Liver (tissue), 9 donors: ENCODE measurements around the gene IFNLR1. TPM values are rescaled to one million over a fixed set of nuclear protein-coding genes. Genes with fewer than 3 reads are reported as not detected.

Source experiments
- DNase-seq: peaks from one replicate; pipeline ENCODE4 v3.0.0-alpha.2; 2017; ENCODE audit warnings: low spot score
- H3K27ac ChIP-seq, 2 donors: one replicate each; pipeline ENCODE4 v1.7.0; 2013; ENCODE audit warnings: inconsistent platforms in 2 of 2, low read length in 2 of 2, control low read depth in 1 of 2, low read depth in 1 of 2, mild to moderate bottlenecking in 1 of 2
- H3K27me3 ChIP-seq, 4 donors: one replicate each; pipeline versions ENCODE4 v1.6.1 to v1.7.0; 2013; ENCODE audit warnings: low read length in 3 of 4, inconsistent platforms in 1 of 4, mild to moderate bottlenecking in 1 of 4, moderate library complexity in 1 of 4; ENCODE audit not compliant: control insufficient read depth in 4 of 4, insufficient read depth in 4 of 4
- H3K36me3 ChIP-seq, 4 donors: one replicate each; pipeline versions ENCODE4 v1.6.1 to v1.7.0; 2013; ENCODE audit warnings: low read length in 3 of 4, mild to moderate bottlenecking in 3 of 4, low read depth in 1 of 4, moderate library complexity in 1 of 4; ENCODE audit not compliant: control insufficient read depth in 4 of 4, insufficient read depth in 3 of 4
- H3K4me1 ChIP-seq, 4 donors: one replicate each; pipeline versions ENCODE4 v1.6.1 to v1.7.0; 2013; ENCODE audit warnings: low read length in 3 of 4, mild to moderate bottlenecking in 3 of 4, moderate library complexity in 1 of 4; ENCODE audit not compliant: control insufficient read depth in 4 of 4, insufficient read depth in 4 of 4
- H3K4me3 ChIP-seq, 3 donors: one replicate each; pipeline versions ENCODE4 v1.6.1 to v1.7.0; 2013; ENCODE audit warnings: low read length in 3 of 3, control low read depth in 1 of 3, low read depth in 1 of 3, mild to moderate bottlenecking in 1 of 3
- H3K9ac ChIP-seq, 2 donors: one replicate each; pipeline ENCODE4 v1.7.0; 2013; ENCODE audit warnings: low read length in 2 of 2, mild to moderate bottlenecking in 2 of 2, moderate library complexity in 2 of 2, control low read depth in 1 of 2, low read depth in 1 of 2
- H3K9me3 ChIP-seq, 4 donors: one replicate each; pipeline versions ENCODE4 v1.6.1 to v1.7.0; 2013; ENCODE audit warnings: low read length in 3 of 4; ENCODE audit not compliant: control insufficient read depth in 4 of 4
- EGR1 ChIP-seq, 2 donors: IDR thresholded peaks; 2 replicates each; pipeline ENCODE4 v1.6.1; 2016 to 2018; ENCODE audit warnings: antibody characterized with exemption in 2 of 2, low read depth in 2 of 2
- FOXA1 ChIP-seq: IDR thresholded peaks from 2 replicates; pipeline ENCODE4 v1.6.1; 2016; ENCODE audit warnings: antibody characterized with exemption
- FOXA2 ChIP-seq: IDR thresholded peaks from 2 replicates; pipeline ENCODE4 v1.6.1; 2016; ENCODE audit warnings: antibody characterized with exemption
- GABPA ChIP-seq, 2 donors: IDR thresholded peaks in 1 of 2; conservative IDR thresholded peaks in 1 of 2; 2 replicates each; pipeline ENCODE4 v1.6.1; 2016; ENCODE audit warnings: antibody characterized with exemption in 2 of 2, mild to moderate bottlenecking in 1 of 2, moderate library complexity in 1 of 2
- HNF4A ChIP-seq, 2 donors: conservative IDR thresholded peaks; 2 replicates each; pipeline ENCODE4 v1.6.1; 2016; ENCODE audit warnings: antibody characterized with exemption in 2 of 2, mild to moderate bottlenecking in 2 of 2
- JUND ChIP-seq, 2 donors: IDR thresholded peaks; 2 replicates each; pipeline ENCODE4 v1.6.1; 2016; ENCODE audit warnings: antibody characterized with exemption in 2 of 2
- MAX ChIP-seq: IDR thresholded peaks from 2 replicates; pipeline ENCODE4 v1.6.1; 2016; ENCODE audit warnings: antibody characterized with exemption
- NR2F2 ChIP-seq: IDR thresholded peaks from 2 replicates; pipeline ENCODE4 v1.6.1; 2016; ENCODE audit warnings: antibody characterized with exemption
- RAD21 ChIP-seq, 2 donors: IDR thresholded peaks; 2 replicates each; pipeline ENCODE4 v1.6.1; 2016; ENCODE audit warnings: antibody characterized with exemption in 2 of 2, mild to moderate bottlenecking in 2 of 2
- RXRA ChIP-seq, 2 donors: IDR thresholded peaks; 2 replicates each; pipeline ENCODE4 v1.6.1; 2017 to 2018; ENCODE audit warnings: antibody characterized with exemption in 2 of 2, mild to moderate bottlenecking in 1 of 2
- SP1 ChIP-seq: IDR thresholded peaks from 2 replicates; pipeline ENCODE4 v1.6.1; 2018; ENCODE audit warnings: antibody characterized with exemption, mild to moderate bottlenecking
- TAF1 ChIP-seq: conservative IDR thresholded peaks from 2 replicates; pipeline ENCODE4 v1.6.1; 2016; ENCODE audit warnings: antibody characterized with exemption, mild to moderate bottlenecking
- YY1 ChIP-seq: IDR thresholded peaks from 2 replicates; pipeline ENCODE4 v1.6.1; 2016; ENCODE audit warnings: antibody characterized with exemption, mild to moderate bottlenecking
- ZBTB33 ChIP-seq: IDR thresholded peaks from 2 replicates; pipeline ENCODE4 v1.6.1; 2016; ENCODE audit warnings: antibody characterized with exemption
- WGBS: extraction: QIAGEN DNeasy Blood & Tissue Kit; methylation state at CpG from one replicate; pipeline ENCODE4 v1.1.7; 2013; 5-methylcytosine and 5-hydroxymethylcytosine counted together
- polyA plus RNA-seq, 2 donors: library from polyadenylated mRNA; stranded (reverse) in 1 of 2; unstranded in 1 of 2; fragments of 200-250 nt in 1 of 2; fragments of >200 nt in 1 of 2; fragmentation: Nextera tagmentation in 1 of 2; extraction: Ambion mirVana in 1 of 2; gene quantifications; one replicate each; pipeline versions ENCODE4 v1.2.1 to v1.2.3, GENCODE V29; 2013 to 2015
- total RNA-seq, 2 donors: library from RNA; depleted of rRNA; stranded (reverse); fragments of >200 nt; gene quantifications; one replicate each; pipeline ENCODE4 v1.2.3, GENCODE V29; 2014
- TF ChIP-seq, protein P1 (sequence below): fragments of 150-350 bp; IDR thresholded peaks from 2 replicates; pipeline ENCODE4 v1.5.1; 2017; ENCODE audit warnings: improper control_type of control experiment, low read depth, low read length; ENCODE audit not compliant: missing input control
- TF ChIP-seq, protein P2 (sequence below): IDR thresholded peaks from 2 replicates; pipeline ENCODE4 v1.6.1; 2016; ENCODE audit warnings: antibody characterized with exemption, mild to moderate bottlenecking
- donor health status: healthy.
- donor health status: healthy.
- donor health status: healthy.
- donor health status: healthy.
- donor health status: healthy.

IFNLR1 gene
- total and polyA plus RNA-seq, 4 donors, result 2.2 to 6.4 (median 3.5) TPM

DNA sequence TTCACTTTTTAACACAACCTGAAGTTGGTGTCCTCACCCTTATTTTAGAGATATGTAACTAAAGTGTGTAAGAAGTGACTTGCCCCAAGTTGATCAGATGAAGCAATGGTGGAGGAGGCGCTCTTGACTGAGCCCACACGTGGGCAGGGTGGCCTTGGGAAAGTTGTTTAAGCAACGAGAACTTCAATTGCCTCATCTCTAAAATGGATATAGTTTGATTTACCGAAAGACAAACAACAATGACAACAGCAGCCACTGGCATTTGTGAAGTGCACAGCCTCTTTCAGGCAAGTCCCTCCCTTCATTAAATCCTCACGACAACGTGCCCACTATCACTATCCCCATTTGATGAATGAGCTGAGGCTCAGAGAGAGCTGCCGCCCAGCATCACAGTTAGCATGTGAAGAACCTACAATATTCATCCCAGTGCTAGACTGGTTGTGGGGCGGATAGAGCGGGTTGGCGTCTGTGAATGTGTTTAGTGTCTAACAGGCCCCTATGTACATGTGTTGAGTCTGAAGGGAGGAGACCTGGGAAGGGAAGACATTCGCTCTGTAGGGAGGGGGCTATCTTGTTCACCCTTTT is 47.2 kb downstream of the IFNLR1 start:
- Histone ChIP-seq H3K9me3 (no peaks in the 10 kb centered on the region), H3K27ac (no peak overlapping the region), H3K36me3 (no peaks in the 10 kb centered on the region), H3K4me3 (no peak overlapping the region), H3K9ac (no peak overlapping the region), H3K4me1 (peaks cover 4 to 27% (median 24%) of the 10 kb centered on the region in 4 donors), H3K27me3 (no peaks in the 10 kb centered on the region)
- no peak for DNase-seq
- TF ChIP-seq SP1 (no peak), YY1 (no peak), RXRA (IDR thresholded peaks at IDR 0.05) (no peak), ZBTB33 (no peak), HNF4A (conservative IDR thresholded peaks at IDR 0.05) (no peak), MAX (no peak), TAF1 (no peak), NR2F2 (no peak), JUND (IDR thresholded peaks at IDR 0.05) (no peak), GABPA (IDR thresholded peaks at IDR 0.05 in 1 of 2, conservative IDR thresholded peaks at IDR 0.05 in 1 of 2) (no peak), FOXA1 (no peak), EGR1 (IDR thresholded peaks at IDR 0.05; ENCODE audit: low read depth in 2 of 2) (no peak), FOXA2 (no peak)
- TF ChIP-seq, protein P1, sequence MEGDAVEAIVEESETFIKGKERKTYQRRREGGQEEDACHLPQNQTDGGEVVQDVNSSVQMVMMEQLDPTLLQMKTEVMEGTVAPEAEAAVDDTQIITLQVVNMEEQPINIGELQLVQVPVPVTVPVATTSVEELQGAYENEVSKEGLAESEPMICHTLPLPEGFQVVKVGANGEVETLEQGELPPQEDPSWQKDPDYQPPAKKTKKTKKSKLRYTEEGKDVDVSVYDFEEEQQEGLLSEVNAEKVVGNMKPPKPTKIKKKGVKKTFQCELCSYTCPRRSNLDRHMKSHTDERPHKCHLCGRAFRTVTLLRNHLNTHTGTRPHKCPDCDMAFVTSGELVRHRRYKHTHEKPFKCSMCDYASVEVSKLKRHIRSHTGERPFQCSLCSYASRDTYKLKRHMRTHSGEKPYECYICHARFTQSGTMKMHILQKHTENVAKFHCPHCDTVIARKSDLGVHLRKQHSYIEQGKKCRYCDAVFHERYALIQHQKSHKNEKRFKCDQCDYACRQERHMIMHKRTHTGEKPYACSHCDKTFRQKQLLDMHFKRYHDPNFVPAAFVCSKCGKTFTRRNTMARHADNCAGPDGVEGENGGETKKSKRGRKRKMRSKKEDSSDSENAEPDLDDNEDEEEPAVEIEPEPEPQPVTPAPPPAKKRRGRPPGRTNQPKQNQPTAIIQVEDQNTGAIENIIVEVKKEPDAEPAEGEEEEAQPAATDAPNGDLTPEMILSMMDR, result no peak
- TF ChIP-seq, protein P2, sequence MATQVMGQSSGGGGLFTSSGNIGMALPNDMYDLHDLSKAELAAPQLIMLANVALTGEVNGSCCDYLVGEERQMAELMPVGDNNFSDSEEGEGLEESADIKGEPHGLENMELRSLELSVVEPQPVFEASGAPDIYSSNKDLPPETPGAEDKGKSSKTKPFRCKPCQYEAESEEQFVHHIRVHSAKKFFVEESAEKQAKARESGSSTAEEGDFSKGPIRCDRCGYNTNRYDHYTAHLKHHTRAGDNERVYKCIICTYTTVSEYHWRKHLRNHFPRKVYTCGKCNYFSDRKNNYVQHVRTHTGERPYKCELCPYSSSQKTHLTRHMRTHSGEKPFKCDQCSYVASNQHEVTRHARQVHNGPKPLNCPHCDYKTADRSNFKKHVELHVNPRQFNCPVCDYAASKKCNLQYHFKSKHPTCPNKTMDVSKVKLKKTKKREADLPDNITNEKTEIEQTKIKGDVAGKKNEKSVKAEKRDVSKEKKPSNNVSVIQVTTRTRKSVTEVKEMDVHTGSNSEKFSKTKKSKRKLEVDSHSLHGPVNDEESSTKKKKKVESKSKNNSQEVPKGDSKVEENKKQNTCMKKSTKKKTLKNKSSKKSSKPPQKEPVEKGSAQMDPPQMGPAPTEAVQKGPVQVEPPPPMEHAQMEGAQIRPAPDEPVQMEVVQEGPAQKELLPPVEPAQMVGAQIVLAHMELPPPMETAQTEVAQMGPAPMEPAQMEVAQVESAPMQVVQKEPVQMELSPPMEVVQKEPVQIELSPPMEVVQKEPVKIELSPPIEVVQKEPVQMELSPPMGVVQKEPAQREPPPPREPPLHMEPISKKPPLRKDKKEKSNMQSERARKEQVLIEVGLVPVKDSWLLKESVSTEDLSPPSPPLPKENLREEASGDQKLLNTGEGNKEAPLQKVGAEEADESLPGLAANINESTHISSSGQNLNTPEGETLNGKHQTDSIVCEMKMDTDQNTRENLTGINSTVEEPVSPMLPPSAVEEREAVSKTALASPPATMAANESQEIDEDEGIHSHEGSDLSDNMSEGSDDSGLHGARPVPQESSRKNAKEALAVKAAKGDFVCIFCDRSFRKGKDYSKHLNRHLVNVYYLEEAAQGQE, result no peak
- 91% methylated on average over 11 of the region's 11 CpGs for WGBS

- WGBS, result 84% methylated on average over 2 of the region's 2 CpGs
- DNase-seq, result no peak
- H3K4me1 ChIP-seq, result peaks cover 4 to 27% (median 24%) of the 10 kb centered on the region in 4 donors
- TF ChIP-seq EGR1 (IDR thresholded peaks at IDR 0.05; ENCODE audit: low read depth in 2 of 2) (no peak), FOXA2 (no peak), ZBTB33 (no peak), YY1 (no peak), RXRA (IDR thresholded peaks at IDR 0.05) (no peak), RAD21 (IDR thresholded peaks at IDR 0.05) (no peak), GABPA (IDR thresholded peaks at IDR 0.05 in 1 of 2, conservative IDR thresholded peaks at IDR 0.05 in 1 of 2) (no peak), MAX (no peak), JUND (IDR thresholded peaks at IDR 0.05) (no peak), FOXA1 (no peak), HNF4A (conservative IDR thresholded peaks at IDR 0.05) (no peak)
- TF ChIP-seq, protein P1, result no peak
Observed at GRCh38 chr1:24139222-24139489, 47.9 kb downstream of the IFNLR1 start.

More at GRCh38 chr1:24139222-24139489, 47.9 kb downstream of the IFNLR1 start:
- H3K9me3 ChIP-seq, result no peaks in the 10 kb centered on the region
- H3K27ac ChIP-seq, result no peak overlapping the region
- H3K4me3 ChIP-seq, result no peak overlapping the region
- no peaks in the 10 kb centered on the region for H3K36me3 ChIP-seq
- H3K9ac ChIP-seq, result no peak overlapping the region
- H3K27me3 ChIP-seq, result no peaks in the 10 kb centered on the region
